Gastrocnemius medialis (tissue), 4 donors: Measurements from ENCODE around the gene MYO1G.

ENCODE experiments used
- CTCF ChIP-seq, 5 experiments: fragments of 450-650 bp in 3 of 5; fragments of 200-600 bp in 2 of 5; sonication (generic) in 2 of 5; IDR thresholded peaks in 4 of 5; conservative IDR thresholded peaks in 1 of 5; 1 replicate in 4 of 5; 2 replicates in 1 of 5; pipeline ENCODE4 v1.5.1; 2016 to 2019; ENCODE audit warnings: antibody characterized with exemption in 5 of 5, mild to moderate bottlenecking in 3 of 5, moderate library complexity in 3 of 5
- POLR2A ChIP-seq, 2 donors: fragments of 450-650 bp; IDR thresholded peaks; one replicate each; pipeline ENCODE4 v1.6.1; 2017; ENCODE audit warnings: antibody characterized with exemption in 2 of 2, mild to moderate bottlenecking in 2 of 2, moderate library complexity in 2 of 2

GRCh38 chr7:44974549-44974948, 4.3 kb downstream of the MYO1G start:
- TF ChIP-seq CTCF (IDR thresholded peaks at IDR 0.05 in 4 of 5, conservative IDR thresholded peaks at IDR 0.05 in 1 of 5) (no peak), POLR2A (IDR thresholded peaks at IDR 0.05) (no peak)
